ENCODE data around the gene HEG1.

DNA sequence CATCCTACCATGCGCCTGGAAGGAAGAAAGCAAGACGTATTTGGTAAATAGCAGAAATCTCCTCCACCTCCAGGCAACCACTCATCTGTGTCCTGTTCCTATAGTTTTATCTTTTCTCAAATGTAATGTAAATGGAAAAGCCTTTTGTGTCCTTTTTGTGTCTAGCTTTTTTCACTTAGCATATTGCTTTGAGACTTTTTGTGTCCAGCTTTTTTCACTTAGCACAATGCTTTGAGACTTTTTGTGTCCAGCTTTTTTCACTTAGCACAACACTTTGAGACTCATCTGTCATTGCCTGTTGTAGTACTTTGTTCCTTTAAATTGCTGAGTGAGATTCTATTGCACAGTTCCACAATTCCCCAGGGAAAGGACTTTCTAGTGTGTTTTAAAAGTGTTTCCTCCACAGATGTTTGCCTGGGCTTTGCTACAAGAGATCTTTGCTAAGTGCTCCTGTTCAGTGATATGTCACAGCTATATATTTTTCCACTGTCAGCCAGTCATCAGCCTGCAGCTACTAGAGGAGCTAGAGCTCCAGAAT lies 93.3 kb downstream of the HEG1 start:
- TF ChIP-seq, protein P1, sequence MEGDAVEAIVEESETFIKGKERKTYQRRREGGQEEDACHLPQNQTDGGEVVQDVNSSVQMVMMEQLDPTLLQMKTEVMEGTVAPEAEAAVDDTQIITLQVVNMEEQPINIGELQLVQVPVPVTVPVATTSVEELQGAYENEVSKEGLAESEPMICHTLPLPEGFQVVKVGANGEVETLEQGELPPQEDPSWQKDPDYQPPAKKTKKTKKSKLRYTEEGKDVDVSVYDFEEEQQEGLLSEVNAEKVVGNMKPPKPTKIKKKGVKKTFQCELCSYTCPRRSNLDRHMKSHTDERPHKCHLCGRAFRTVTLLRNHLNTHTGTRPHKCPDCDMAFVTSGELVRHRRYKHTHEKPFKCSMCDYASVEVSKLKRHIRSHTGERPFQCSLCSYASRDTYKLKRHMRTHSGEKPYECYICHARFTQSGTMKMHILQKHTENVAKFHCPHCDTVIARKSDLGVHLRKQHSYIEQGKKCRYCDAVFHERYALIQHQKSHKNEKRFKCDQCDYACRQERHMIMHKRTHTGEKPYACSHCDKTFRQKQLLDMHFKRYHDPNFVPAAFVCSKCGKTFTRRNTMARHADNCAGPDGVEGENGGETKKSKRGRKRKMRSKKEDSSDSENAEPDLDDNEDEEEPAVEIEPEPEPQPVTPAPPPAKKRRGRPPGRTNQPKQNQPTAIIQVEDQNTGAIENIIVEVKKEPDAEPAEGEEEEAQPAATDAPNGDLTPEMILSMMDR (IDR thresholded peaks at IDR 0.05): no peak
- TF ChIP-seq FOXJ3 (CRISPR knock-in tag; IDR thresholded peaks at IDR 0.05; ENCODE audit: borderline replicate concordance) (no peak), NR2C2 (CRISPR knock-in tag; IDR thresholded peaks at IDR 0.05) (no peak)
